ENCODE measurements around the gene CHIC1. TPM values are rescaled to one million over a fixed set of nuclear protein-coding genes. Genes with fewer than 3 reads are reported as not detected.

CHIC1 gene
- 4.6 and 7.8 TPM in 2 replicates for total RNA-seq

DNA sequence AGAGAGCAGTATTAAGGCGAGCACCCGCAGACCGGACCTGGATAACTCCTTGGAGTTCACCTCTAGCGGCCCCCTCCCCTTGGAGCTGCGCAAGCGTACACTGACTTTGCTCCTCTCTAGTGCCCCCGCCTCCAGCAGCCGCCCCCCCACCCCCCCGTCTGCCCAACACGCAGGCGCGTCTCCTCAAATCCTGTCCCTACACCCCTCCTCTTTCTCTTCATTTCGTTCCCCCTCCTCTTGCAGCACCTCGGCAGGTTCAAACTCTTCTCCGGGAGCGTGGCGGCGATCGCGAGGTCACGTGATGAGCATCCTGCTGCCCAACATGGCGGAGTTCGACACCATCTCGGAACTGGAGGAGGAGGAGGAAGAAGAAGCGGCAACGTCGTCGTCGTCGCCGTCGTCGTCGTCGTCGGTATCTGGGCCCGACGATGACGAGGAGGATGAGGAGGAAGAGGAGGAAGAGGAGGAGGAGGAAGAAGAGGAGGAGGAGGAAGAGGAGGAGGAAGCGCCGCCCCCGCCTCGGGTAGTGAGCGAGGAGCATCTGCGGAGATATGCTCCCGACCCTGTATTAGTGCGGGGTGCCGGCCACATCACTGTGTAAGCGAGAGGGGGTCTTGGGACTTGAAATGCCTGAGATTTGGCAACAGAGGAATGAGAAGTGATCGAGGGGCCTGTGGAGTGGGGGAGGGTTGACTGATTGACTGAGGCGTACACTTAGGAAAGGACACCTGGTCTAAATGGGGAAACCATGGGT, at the start of gene CHIC1:
CHIC1 (plus strand) TSS at position 214 of the 754 bp plus-strand sequence; CDS start at position 302, 88 bp downstream.

Other genes with a start within 250 kb of the CHIC1 start
- gene CDX4, start 116.1 kb upstream of the CHIC1 start, total RNA-seq, result not detected in 2 replicates